HEK293T (cell line): ENCODE measurements around the gene EBP.

ENCODE experiments used
- BHLHE40 ChIP-seq: fragments of 450-650 bp; IDR thresholded peaks from 2 replicates; pipeline ENCODE4 v1.6.1; 2016; ENCODE audit warnings: mild to moderate bottlenecking, moderate library complexity, borderline replicate concordance
- CTBP1 ChIP-seq: fragments of 450-650 bp; IDR thresholded peaks from 2 replicates; pipeline ENCODE4 v1.6.1; 2016; ENCODE audit warnings: borderline replicate concordance
- HDGF ChIP-seq: fragments of 450-650 bp; IDR thresholded peaks from 2 replicates; pipeline ENCODE4 v1.6.1; 2017; ENCODE audit warnings: antibody characterized with exemption, borderline replicate concordance
- SP1 ChIP-seq: fragments of 450-650 bp; IDR thresholded peaks from 2 replicates; pipeline ENCODE4 v1.6.1; 2017
- SUZ12 ChIP-seq: fragments of 450-650 bp; IDR thresholded peaks from 2 replicates; pipeline ENCODE4 v1.6.1; 2016; ENCODE audit warnings: mild to moderate bottlenecking
- ZNF384 ChIP-seq: fragments of 450-650 bp; IDR thresholded peaks from 2 replicates; pipeline ENCODE4 v1.6.1; 2016
- TF ChIP-seq, protein P1 (sequence below): fragments of 450-650 bp; IDR thresholded peaks from 2 replicates; pipeline ENCODE4 v1.6.1; 2016

DNA sequence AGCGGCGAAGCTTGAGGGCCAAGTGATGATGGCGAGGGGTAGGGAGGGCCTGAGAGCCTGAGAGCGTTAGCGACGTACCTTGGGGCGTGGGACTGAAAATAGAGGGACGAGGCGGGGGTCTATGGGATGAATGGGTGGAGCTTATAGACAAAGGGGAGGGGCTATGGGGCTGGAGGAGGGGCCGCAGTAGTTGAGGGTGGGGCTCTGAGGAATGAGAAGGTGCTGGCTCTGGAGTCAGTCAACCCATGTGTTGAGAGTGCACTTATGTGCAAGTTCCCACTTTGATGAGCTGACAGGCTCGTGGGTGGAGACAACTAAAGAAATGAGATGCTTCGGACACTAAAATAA is 18.4 kb downstream of the EBP start:
- TF ChIP-seq BHLHE40 (no peak), ZNF384 (no peak), CTBP1 (no peak), HDGF (no peak), SP1 (no peak), SUZ12 (no peak)
- TF ChIP-seq, protein P1, sequence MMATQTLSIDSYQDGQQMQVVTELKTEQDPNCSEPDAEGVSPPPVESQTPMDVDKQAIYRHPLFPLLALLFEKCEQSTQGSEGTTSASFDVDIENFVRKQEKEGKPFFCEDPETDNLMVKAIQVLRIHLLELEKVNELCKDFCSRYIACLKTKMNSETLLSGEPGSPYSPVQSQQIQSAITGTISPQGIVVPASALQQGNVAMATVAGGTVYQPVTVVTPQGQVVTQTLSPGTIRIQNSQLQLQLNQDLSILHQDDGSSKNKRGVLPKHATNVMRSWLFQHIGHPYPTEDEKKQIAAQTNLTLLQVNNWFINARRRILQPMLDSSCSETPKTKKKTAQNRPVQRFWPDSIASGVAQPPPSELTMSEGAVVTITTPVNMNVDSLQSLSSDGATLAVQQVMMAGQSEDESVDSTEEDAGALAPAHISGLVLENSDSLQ = no peak
